Transverse colon (tissue), 4 donors: ENCODE data around the gene PGLYRP3. TPM values are rescaled to one million over a fixed set of nuclear protein-coding genes. Genes with fewer than 3 reads are reported as not detected.

Experiments used
- DNase-seq: peaks from one replicate; pipeline ENCODE4 v3.0.0-alpha.2; 2019
- H3K27ac ChIP-seq, 4 donors: fragments of 200-600 bp; sonication (generic); 2 replicates each; pipeline ENCODE4 v1.5.1; 2016 to 2018; ENCODE audit warnings: inconsistent platforms in 4 of 4
- H3K27me3 ChIP-seq: fragments of 200-600 bp; sonication (generic); 2 replicates; pipeline ENCODE4 v1.5.1; 2017; ENCODE audit warnings: inconsistent platforms
- H3K36me3 ChIP-seq, 4 donors: fragments of 200-600 bp; sonication (generic); 2 replicates each; pipeline ENCODE4 v1.5.1; 2017 to 2019; ENCODE audit warnings: inconsistent platforms in 4 of 4
- H3K4me1 ChIP-seq, 4 donors: fragments of 200-600 bp; sonication (generic); 2 replicates each; pipeline ENCODE4 v1.5.1; 2017 to 2020; ENCODE audit warnings: inconsistent platforms in 4 of 4
- H3K4me3 ChIP-seq, 4 donors: fragments of 200-600 bp; sonication (generic); 1 replicate in 1 of 4; 2 replicates in 3 of 4; pipeline versions ENCODE4 v1.5.1 to v1.6.1; 2017 to 2019; ENCODE audit warnings: inconsistent platforms in 4 of 4
- H3K9me3 ChIP-seq, 2 donors: fragments of 200-600 bp; sonication (generic); 2 replicates each; pipeline ENCODE4 v1.5.1; 2017 to 2019; ENCODE audit warnings: inconsistent platforms in 2 of 2
- EP300 ChIP-seq: sonication (generic); formaldehyde crosslinking; IDR thresholded peaks from one replicate; pipeline ENCODE4 v1.6.1; 2017; ENCODE audit warnings: antibody characterized with exemption, low read depth
- POLR2A ChIP-seq: fragments of 450-650 bp; IDR thresholded peaks from one replicate; pipeline ENCODE4 v1.6.1; 2016; ENCODE audit warnings: antibody characterized with exemption, mild to moderate bottlenecking, moderate library complexity
- POLR2AphosphoS5 ChIP-seq, 3 donors: sonication (generic); formaldehyde crosslinking; IDR thresholded peaks; one replicate each; pipeline ENCODE4 v1.6.1; 2016; ENCODE audit warnings: antibody characterized with exemption in 3 of 3
- WGBS, 2 donors: methylation state at CpG; one replicate each; pipeline ENCODE4 v1.1.5; 2018; ENCODE audit warnings: low coverage in 1 of 2; 5-methylcytosine and 5-hydroxymethylcytosine counted together
- in situ Hi-C, 4 donors: fragments of 200-750 bp; cut with MboI; loops; one replicate each; pipeline versions ENCODE4 v1.15.0 to v1.15.1; 2017; ENCODE audit warnings: low sequenced_read_pairs in 3 of 4, low pct_ligation_motif_present in 1 of 4, low pct_unique_long_range_greater_than_20kb in 1 of 4
- intact Hi-C: fragments of 100-400 bp; cut with DNase I; formaldehyde crosslinking; loops from one replicate; pipeline ENCODE4 v1.15.1; 2023; ENCODE audit warnings: low total_unique reads
- total RNA-seq, 4 donors: library from RNA; depleted of rRNA; stranded (reverse); fragments of >200 nt; gene quantifications; one replicate each; pipeline ENCODE4 v1.1.0, GENCODE V29; 2016
- TF ChIP-seq, protein P1 (sequence below), 5 experiments: fragments of 200-600 bp in 3 of 5; fragments of 450-650 bp in 2 of 5; sonication (generic) in 3 of 5; IDR thresholded peaks; 1 replicate in 2 of 5; 2 replicates in 3 of 5; pipeline ENCODE4 v1.5.1; 2016 to 2017; ENCODE audit warnings: antibody characterized with exemption in 5 of 5, inconsistent platforms in 3 of 5, mild to moderate bottlenecking in 2 of 5, moderate library complexity in 1 of 5

Gene PGLYRP3
- total RNA-seq, 4 donors from 2014 or later: not detected

DNA sequence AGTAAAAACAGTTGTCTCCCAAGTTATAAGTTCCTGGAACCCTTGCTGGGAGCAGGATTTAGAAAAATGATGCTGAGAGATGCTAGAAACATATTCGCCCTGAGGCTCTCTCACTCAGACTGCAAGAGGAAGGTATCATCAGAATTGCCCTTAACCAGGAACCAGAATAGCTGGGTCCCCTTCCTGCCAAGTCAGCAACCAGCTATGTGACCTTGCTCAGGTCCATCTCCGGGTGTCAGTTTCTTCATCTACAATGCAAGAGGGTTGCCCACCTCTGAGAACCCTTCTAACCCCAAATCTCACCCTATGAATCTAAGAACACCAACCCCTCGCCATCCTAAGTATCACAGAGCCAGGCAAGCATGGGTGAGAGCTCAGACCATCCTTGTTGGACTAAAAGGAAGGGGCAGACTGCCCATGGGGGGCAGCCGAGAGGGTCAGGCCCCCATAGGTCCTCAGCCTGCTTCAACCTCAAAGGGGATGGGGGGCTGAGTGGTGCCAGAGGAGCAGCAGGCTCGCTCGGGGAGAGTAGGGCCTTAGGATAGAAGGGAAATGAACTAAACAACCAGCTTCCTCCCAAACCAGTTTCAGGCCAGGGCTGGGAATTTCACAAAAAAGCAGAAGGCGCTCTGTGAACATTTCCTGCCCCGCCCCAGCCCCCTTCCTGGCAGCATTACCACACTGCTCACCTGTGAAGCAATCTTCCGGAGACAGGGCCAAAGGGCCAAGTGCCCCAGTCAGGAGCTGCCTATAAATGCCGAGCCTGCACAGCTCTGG lies 44.5 kb upstream of the PGLYRP3 start:
- WGBS, 2 donors: 43% methylated on average over 10 of the region's 10 CpGs; no CpG with 5 or more reads in 1 of the 2 donors
- TF ChIP-seq POLR2AphosphoS5 (IDR thresholded peaks at IDR 0.05) (no peak), POLR2A (no peak), EP300 (no peak)
- TF ChIP-seq, protein P1, sequence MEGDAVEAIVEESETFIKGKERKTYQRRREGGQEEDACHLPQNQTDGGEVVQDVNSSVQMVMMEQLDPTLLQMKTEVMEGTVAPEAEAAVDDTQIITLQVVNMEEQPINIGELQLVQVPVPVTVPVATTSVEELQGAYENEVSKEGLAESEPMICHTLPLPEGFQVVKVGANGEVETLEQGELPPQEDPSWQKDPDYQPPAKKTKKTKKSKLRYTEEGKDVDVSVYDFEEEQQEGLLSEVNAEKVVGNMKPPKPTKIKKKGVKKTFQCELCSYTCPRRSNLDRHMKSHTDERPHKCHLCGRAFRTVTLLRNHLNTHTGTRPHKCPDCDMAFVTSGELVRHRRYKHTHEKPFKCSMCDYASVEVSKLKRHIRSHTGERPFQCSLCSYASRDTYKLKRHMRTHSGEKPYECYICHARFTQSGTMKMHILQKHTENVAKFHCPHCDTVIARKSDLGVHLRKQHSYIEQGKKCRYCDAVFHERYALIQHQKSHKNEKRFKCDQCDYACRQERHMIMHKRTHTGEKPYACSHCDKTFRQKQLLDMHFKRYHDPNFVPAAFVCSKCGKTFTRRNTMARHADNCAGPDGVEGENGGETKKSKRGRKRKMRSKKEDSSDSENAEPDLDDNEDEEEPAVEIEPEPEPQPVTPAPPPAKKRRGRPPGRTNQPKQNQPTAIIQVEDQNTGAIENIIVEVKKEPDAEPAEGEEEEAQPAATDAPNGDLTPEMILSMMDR (IDR thresholded peaks at IDR 0.05): no peak
- no peak overlapping the region for H3K4me3 ChIP-seq
- no peaks in the 10 kb centered on the region for H3K9me3 ChIP-seq
- peak overlapping the region in 2 of 4 donors; percentile 37 to 44 for H3K27ac ChIP-seq
- in situ Hi-C loops (loop anchor here in 1 of 4 donors (25.0 kb wide), 1 partner anchor 230 kb away; no protein-coding TSS in a partner anchor), intact Hi-C loops (no loop called here)
- peaks cover 0 to 4% (median 0%) of the 10 kb centered on the region in 4 donors for H3K4me1 ChIP-seq
- H3K36me3 ChIP-seq: no peaks in the 10 kb centered on the region
- H3K27me3 ChIP-seq: peaks cover 5% of the 10 kb centered on the region
- peak; percentile 66 for DNase-seq

GRCh38 chr1:153356392-153357075 lies 43.8 kb upstream of the PGLYRP3 start:
- TF ChIP-seq, protein P1 (IDR thresholded peaks at IDR 0.05): no peak
- TF ChIP-seq POLR2AphosphoS5 (IDR thresholded peaks at IDR 0.05) (no peak), EP300 (no peak), POLR2A (no peak)
- Histone ChIP-seq H3K4me1 (peaks cover 0 to 4% (median 0%) of the 10 kb centered on the region in 4 donors), H3K4me3 (no peak overlapping the region), H3K27me3 (peaks cover 13% of the 10 kb centered on the region), H3K36me3 (no peaks in the 10 kb centered on the region), H3K9me3 (no peaks in the 10 kb centered on the region), H3K27ac (no peak overlapping the region)
- WGBS, 2 donors: 80 to 86% methylated on average over 4 to 8 of the region's 8 CpGs
- no peak for DNase-seq
- intact Hi-C loops: no loop called here
- in situ Hi-C loops: loop anchor here in 1 of 4 donors (25.0 kb wide), 1 partner anchor 231 kb away; no protein-coding TSS in a partner anchor

DNA sequence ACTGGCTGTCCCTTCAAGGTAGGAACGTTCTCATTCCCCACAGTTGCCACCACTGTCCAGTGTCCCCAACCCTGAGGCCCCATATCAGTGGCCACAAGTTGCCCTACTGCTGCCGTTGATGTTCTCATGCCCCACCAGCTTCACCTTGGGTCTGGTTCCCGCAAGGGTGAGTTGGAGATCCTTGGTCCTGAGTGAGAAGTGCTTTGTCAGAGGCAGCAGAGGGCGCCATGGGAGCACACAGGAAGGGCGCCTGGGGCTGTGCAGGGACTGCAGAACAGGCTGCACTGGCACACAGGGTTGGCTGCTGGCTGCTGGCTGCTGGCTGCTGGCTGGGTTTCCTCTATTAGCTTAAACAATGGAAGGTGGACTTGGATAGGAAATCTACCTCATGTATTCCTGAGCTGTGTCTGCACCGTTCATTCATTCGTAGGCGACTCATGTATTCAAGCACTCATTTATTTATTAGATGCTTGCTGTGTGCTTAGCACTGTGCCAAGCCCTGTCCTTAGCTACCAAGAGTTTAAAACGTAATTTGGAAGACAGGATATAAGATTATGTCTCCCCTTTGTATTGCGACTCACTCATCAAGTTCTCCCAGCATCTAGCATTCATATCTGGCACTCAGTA lies 42.8 kb upstream of the PGLYRP3 start:
- no peak overlapping the region for H3K4me3 ChIP-seq
- peak; percentile 59 for DNase-seq
- peaks cover 0 to 4% (median 0%) of the 10 kb centered on the region in 4 donors for H3K4me1 ChIP-seq
- 38 to 58% methylated on average over 3 to 10 of the region's 10 CpGs for WGBS, 2 donors
- intact Hi-C loops: no loop called here
- no peaks in the 10 kb centered on the region for H3K9me3 ChIP-seq
- H3K36me3 ChIP-seq: no peaks in the 10 kb centered on the region
- peaks cover 22% of the 10 kb centered on the region for H3K27me3 ChIP-seq
- no peak for TF ChIP-seq POLR2AphosphoS5 (IDR thresholded peaks at IDR 0.05)
- TF ChIP-seq, protein P1 (IDR thresholded peaks at IDR 0.05): peak in 2 of 5 experiments; percentile 21 to 26
- in situ Hi-C loops: loop anchor here in 1 of 4 donors (25.0 kb wide), 1 partner anchor 232 kb away; no protein-coding TSS in a partner anchor
- H3K27ac ChIP-seq: no peak overlapping the region
